HepG2 (cell line): ENCODE results near the gene RAC3. TPM values are rescaled to one million over a fixed set of nuclear protein-coding genes. Genes with fewer than 3 reads are reported as not detected.

Source experiments
- AGO2 ChIP-seq: fragments of 200-400 bp; formaldehyde crosslinking; optimal IDR thresholded peaks from 2 replicates; pipeline ENCODE3; 2017; ENCODE audit warnings: mild to moderate bottlenecking, low read depth, low read length, moderate library complexity
- CTCF ChIP-seq: sonication (generic); formaldehyde crosslinking; IDR thresholded peaks from 2 replicates; pipeline ENCODE4 v1.5.0; 2020; ENCODE audit warnings: mild to moderate bottlenecking, missing genetic modification reagents, moderate library complexity
- E2F1 ChIP-seq: sonication (generic); formaldehyde crosslinking; IDR thresholded peaks from 2 replicates; pipeline ENCODE4 v1.5.0; 2020; ENCODE audit warnings: missing genetic modification reagents
- FOXO1 ChIP-seq: sonication (generic); formaldehyde crosslinking; IDR thresholded peaks from 2 replicates; pipeline ENCODE4 v1.4.0; 2020; ENCODE audit warnings: missing genetic modification reagents
- KDM6A ChIP-seq: IDR thresholded peaks from 2 replicates; pipeline ENCODE4 v1.6.1; 2016; ENCODE audit warnings: low read depth
- NR2F1 ChIP-seq, 2 experiments: fragments of 450-650 bp in 1 of 2; formaldehyde crosslinking in 1 of 2; IDR thresholded peaks; 2 replicates each; pipeline versions ENCODE4 v1.5.0 to v1.6.1; 2016 to 2020; ENCODE audit warnings: mild to moderate bottlenecking in 1 of 2, missing compliant biosample characterization in 1 of 2, missing genetic modification reagents in 1 of 2, moderate library complexity in 1 of 2
- PHF21A ChIP-seq: sonication (generic); formaldehyde crosslinking; IDR thresholded peaks from 2 replicates; pipeline ENCODE4 v1.5.0; 2020; ENCODE audit warnings: mild to moderate bottlenecking, missing genetic modification reagents
- SRSF1 ChIP-seq: fragments of 200-400 bp; formaldehyde crosslinking; optimal IDR thresholded peaks from 2 replicates; pipeline ENCODE3; 2017; ENCODE audit warnings: mild to moderate bottlenecking, low read depth, low read length, moderate library complexity
- SRSF4 ChIP-seq: fragments of 200-400 bp; formaldehyde crosslinking; IDR thresholded peaks from one replicate; pipeline ENCODE4 v1.6.1; 2018; ENCODE audit warnings: mild to moderate bottlenecking, low read depth, low read length, moderate library complexity; ENCODE audit not compliant: poor library complexity, severe bottlenecking
- SRSF9 ChIP-seq: fragments of 200-400 bp; formaldehyde crosslinking; IDR thresholded peaks from 2 replicates; pipeline ENCODE4 v1.6.1; 2018; ENCODE audit warnings: borderline replicate concordance, mild to moderate bottlenecking, low read depth, low read length; ENCODE audit not compliant: insufficient read depth, poor library complexity, severe bottlenecking
- THAP7 ChIP-seq: sonication (generic); formaldehyde crosslinking; IDR thresholded peaks from 2 replicates; pipeline ENCODE4 v1.8.1; 2023; ENCODE audit warnings: mild to moderate bottlenecking, missing genetic modification reagents
- TIGD3 ChIP-seq: sonication (generic); formaldehyde crosslinking; IDR thresholded peaks from 2 replicates; pipeline ENCODE4 v1.5.1; 2020; ENCODE audit warnings: mild to moderate bottlenecking, missing genetic modification reagents, borderline replicate concordance
- ZNF34 ChIP-seq: sonication (generic); formaldehyde crosslinking; IDR thresholded peaks from 2 replicates; pipeline ENCODE4 v1.4.0; 2020; ENCODE audit warnings: mild to moderate bottlenecking, missing genetic modification reagents, borderline replicate concordance
- ZNF383 ChIP-seq: sonication (generic); formaldehyde crosslinking; IDR thresholded peaks from 2 replicates; pipeline ENCODE4 v1.4.0; 2020; ENCODE audit warnings: missing genetic modification reagents, mild to moderate bottlenecking, borderline replicate concordance
- ZNF451 ChIP-seq: sonication (generic); formaldehyde crosslinking; IDR thresholded peaks from 2 replicates; pipeline ENCODE4 v1.5.0; 2020; ENCODE audit warnings: mild to moderate bottlenecking, missing genetic modification reagents
- ZNF468 ChIP-seq: sonication (generic); formaldehyde crosslinking; IDR thresholded peaks from 2 replicates; pipeline ENCODE4 v1.8.0; 2022; ENCODE audit warnings: mild to moderate bottlenecking, moderate library complexity, missing genetic modification reagents
- ZNF770 ChIP-seq: sonication (generic); formaldehyde crosslinking; IDR thresholded peaks from 2 replicates; pipeline ENCODE4 v1.5.0; 2020; ENCODE audit warnings: mild to moderate bottlenecking, missing genetic modification reagents
- polyA plus RNA-seq, 8 experiments: library from polyadenylated mRNA; depleted of rRNA in 3 of 8; stranded (reverse) in 7 of 8; unstranded in 1 of 8; fragments of >200 nt; fragmentation: Illumina TruSeq in 4 of 8; extraction: Trizol in 4 of 8; gene quantifications; 2 replicates each; pipeline versions ENCODE4 v1.2.1 to v1.2.3, GENCODE V29; 2011 to 2016; ENCODE audit warnings: low read depth in 4 of 8, missing spikeins in 1 of 8, mixed read lengths in 1 of 8; ENCODE audit not compliant: insufficient read depth in 1 of 8
- total RNA-seq, 5 experiments: library from RNA; depleted of rRNA; stranded (reverse); fragments of >200 nt; fragmentation: Illumina TruSeq; extraction: Trizol; gene quantifications; 2 replicates each; pipeline ENCODE4 v1.2.3, GENCODE V29; 2016; ENCODE audit warnings: low read depth in 1 of 5

The RAC3 gene
- total and polyA plus RNA-seq, 2 of the 13 experiments (the other 11 are each of a cell fraction or from before 2014, with no cell fraction given), result 10.5 to 21.3 TPM

GRCh38 chr17:82055023-82055964, 23.8 kb downstream of the RAC3 start (continued):
- TF ChIP-seq THAP7 (CRISPR knock-in tag) (no peak), ZNF34 (CRISPR knock-in tag) (no peak), SRSF4 (no peak), NR2F1 (CRISPR knock-in tag; IDR thresholded peaks at IDR 0.05) (no peak), CTCF (CRISPR knock-in tag) (no peak), SRSF1 (no peak), SRSF9 (no peak), ZNF383 (CRISPR knock-in tag) (no peak), ZNF770 (CRISPR knock-in tag) (no peak), TIGD3 (CRISPR knock-in tag) (no peak), KDM6A (CRISPR knock-in tag) (no peak), ZNF451 (CRISPR knock-in tag) (0 out of 2 replicates have a peak, but pooled peaks have one; percentile 51), ZNF468 (CRISPR knock-in tag) (no peak), PHF21A (CRISPR knock-in tag) (no peak), E2F1 (no peak), AGO2 (peak; percentile 83), FOXO1 (CRISPR knock-in tag) (no peak)
